ENCODE measurements around the gene AICDA.

DNA sequence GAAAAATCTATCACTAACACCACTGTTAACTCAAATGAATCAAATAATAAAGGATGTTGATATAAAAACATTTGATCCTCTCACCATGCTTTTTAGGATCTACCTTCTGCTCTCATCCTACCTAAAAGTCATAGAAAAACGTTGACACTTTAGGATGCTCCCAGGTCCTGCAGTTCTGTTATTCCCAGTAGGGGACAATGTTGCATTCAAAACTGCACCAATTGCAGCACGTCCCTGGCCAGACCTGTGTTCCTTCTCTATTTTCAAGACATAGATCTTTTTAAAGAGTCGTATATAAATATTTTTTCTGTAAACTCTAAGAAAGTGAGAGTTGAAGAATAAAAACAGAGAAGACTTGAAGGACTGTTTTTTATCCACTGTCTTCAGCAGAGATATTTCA is 8.8 kb downstream of the AICDA start:
- TF ChIP-seq, protein P1, sequence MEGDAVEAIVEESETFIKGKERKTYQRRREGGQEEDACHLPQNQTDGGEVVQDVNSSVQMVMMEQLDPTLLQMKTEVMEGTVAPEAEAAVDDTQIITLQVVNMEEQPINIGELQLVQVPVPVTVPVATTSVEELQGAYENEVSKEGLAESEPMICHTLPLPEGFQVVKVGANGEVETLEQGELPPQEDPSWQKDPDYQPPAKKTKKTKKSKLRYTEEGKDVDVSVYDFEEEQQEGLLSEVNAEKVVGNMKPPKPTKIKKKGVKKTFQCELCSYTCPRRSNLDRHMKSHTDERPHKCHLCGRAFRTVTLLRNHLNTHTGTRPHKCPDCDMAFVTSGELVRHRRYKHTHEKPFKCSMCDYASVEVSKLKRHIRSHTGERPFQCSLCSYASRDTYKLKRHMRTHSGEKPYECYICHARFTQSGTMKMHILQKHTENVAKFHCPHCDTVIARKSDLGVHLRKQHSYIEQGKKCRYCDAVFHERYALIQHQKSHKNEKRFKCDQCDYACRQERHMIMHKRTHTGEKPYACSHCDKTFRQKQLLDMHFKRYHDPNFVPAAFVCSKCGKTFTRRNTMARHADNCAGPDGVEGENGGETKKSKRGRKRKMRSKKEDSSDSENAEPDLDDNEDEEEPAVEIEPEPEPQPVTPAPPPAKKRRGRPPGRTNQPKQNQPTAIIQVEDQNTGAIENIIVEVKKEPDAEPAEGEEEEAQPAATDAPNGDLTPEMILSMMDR (IDR thresholded peaks at IDR 0.05), result peak; percentile 14; the same call in 1 of the 2 replicates
- no peak for TF ChIP-seq GABPA (IDR thresholded peaks at IDR 0.05; ENCODE audit: low read depth)
- no peak for TF ChIP-seq MAX (IDR thresholded peaks at IDR 0.05; ENCODE audit: low read depth)
- no peak for TF ChIP-seq RCOR1 (IDR thresholded peaks at IDR 0.05; ENCODE audit: low read length)
- no peak for TF ChIP-seq TAF1 (IDR thresholded peaks at IDR 0.05; ENCODE audit: borderline replicate concordance, low read depth, low read length)
- no peak for TF ChIP-seq MXI1 (IDR thresholded peaks at IDR 0.05; ENCODE audit: low read depth, low read length)
